Measurements from ENCODE around the gene THADA. TPM values are rescaled to one million over a fixed set of nuclear protein-coding genes. Genes with fewer than 3 reads are reported as not detected.

The THADA gene
- total RNA-seq, 1 donor from 2014 or later, result 51.4 TPM

GRCh38 chr2:43475137-43475846 lies 120.5 kb downstream of the THADA start:
- TF ChIP-seq CTCF (IDR thresholded peaks at IDR 0.05), result no peak
- POLR2A ChIA-PET, result interaction anchor here (0.5 kb wide), 1 partner anchor 239 kb away, joined by 3 read pairs; no protein-coding TSS in a partner anchor

GRCh38 chr2:43474273-43474672 lies 121.6 kb downstream of the THADA start:
- CTCF ChIA-PET, result interaction anchor here (2.8 kb wide), 1 partner anchor 10 kb away, joined by 9 read pairs; no protein-coding TSS in a partner anchor
- intact Hi-C loops (cut with micrococcal nuclease), result no loop called here
- Mint-ChIP-seq H3K4me1 (no peaks in the 10 kb centered on the region), H3K36me3 (ENCODE audit: low read depth) (peaks cover 37% of the 10 kb centered on the region), H3K4me3 (no peak overlapping the region), H3K27me3 (no peaks in the 10 kb centered on the region), H3K27ac (no peak overlapping the region), H3K9me3 (no peaks in the 10 kb centered on the region)
- no peak for TF ChIP-seq CTCF (IDR thresholded peaks at IDR 0.05)
- POLR2A ChIA-PET, result no interaction called here
- DNase-seq, result no peak
- no peak for ATAC-seq (ENCODE audit: low read depth)

More at GRCh38 chr2:43475137-43475846, 120.5 kb downstream of the THADA start:
- no peaks in the 10 kb centered on the region for H3K4me1 Mint-ChIP-seq
- peaks cover 44% of the 10 kb centered on the region for H3K36me3 Mint-ChIP-seq (ENCODE audit: low read depth)
- no peak overlapping the region for H3K4me3 Mint-ChIP-seq
- no peaks in the 10 kb centered on the region for H3K27me3 Mint-ChIP-seq
- DNase-seq (no peak), ATAC-seq (ENCODE audit: low read depth) (no peak)
- no peaks in the 10 kb centered on the region for H3K9me3 Mint-ChIP-seq
- CTCF ChIA-PET, result interaction anchor here (1.0 to 1.8 kb wide), 2 partner anchors 9 to 11 kb away, joined by 4 to 5 read pairs; no protein-coding TSS in a partner anchor
- intact Hi-C loops (cut with micrococcal nuclease), result no loop called here
- no peak overlapping the region for H3K27ac Mint-ChIP-seq

- no peak overlapping the region for H3K27ac Mint-ChIP-seq
Observed at GRCh38 chr2:43473767-43474166, 122.1 kb downstream of the THADA start.

GRCh38 chr2:43472527-43473194 lies 123.2 kb downstream of the THADA start:
- no peak for DNase-seq
- no peaks in the 10 kb centered on the region for H3K27me3 Mint-ChIP-seq
- no peaks in the 10 kb centered on the region for H3K9me3 Mint-ChIP-seq
- intact Hi-C loops (cut with micrococcal nuclease), result no loop called here
- TF ChIP-seq CTCF (IDR thresholded peaks at IDR 0.05), result no peak
- no peak overlapping the region for H3K4me3 Mint-ChIP-seq
- ChIA-PET CTCF (interaction anchor here (2.8 kb wide), 1 partner anchor 12 kb away, joined by 9 read pairs; no protein-coding TSS in a partner anchor), POLR2A (no interaction called here)
- H3K36me3 Mint-ChIP-seq (ENCODE audit: low read depth), result peaks cover 39% of the 10 kb centered on the region
- no peak overlapping the region for H3K27ac Mint-ChIP-seq
- ATAC-seq (ENCODE audit: low read depth), result no peak
- H3K4me1 Mint-ChIP-seq, result no peaks in the 10 kb centered on the region

More at GRCh38 chr2:43473767-43474166, 122.1 kb downstream of the THADA start:
- no peaks in the 10 kb centered on the region for H3K4me1 Mint-ChIP-seq
- POLR2A ChIA-PET, result no interaction called here
- no peak overlapping the region for H3K4me3 Mint-ChIP-seq
- H3K27me3 Mint-ChIP-seq, result no peaks in the 10 kb centered on the region
- peaks cover 42% of the 10 kb centered on the region for H3K36me3 Mint-ChIP-seq (ENCODE audit: low read depth)
- H3K9me3 Mint-ChIP-seq, result no peaks in the 10 kb centered on the region
- DNase-seq (no peak), ATAC-seq (ENCODE audit: low read depth) (no peak)
- CTCF ChIA-PET, result interaction anchor here (2.8 kb wide), 1 partner anchor 11 kb away, joined by 9 read pairs; no protein-coding TSS in a partner anchor
- intact Hi-C loops (cut with micrococcal nuclease), result no loop called here
- no peak for TF ChIP-seq CTCF (IDR thresholded peaks at IDR 0.05)

DNA sequence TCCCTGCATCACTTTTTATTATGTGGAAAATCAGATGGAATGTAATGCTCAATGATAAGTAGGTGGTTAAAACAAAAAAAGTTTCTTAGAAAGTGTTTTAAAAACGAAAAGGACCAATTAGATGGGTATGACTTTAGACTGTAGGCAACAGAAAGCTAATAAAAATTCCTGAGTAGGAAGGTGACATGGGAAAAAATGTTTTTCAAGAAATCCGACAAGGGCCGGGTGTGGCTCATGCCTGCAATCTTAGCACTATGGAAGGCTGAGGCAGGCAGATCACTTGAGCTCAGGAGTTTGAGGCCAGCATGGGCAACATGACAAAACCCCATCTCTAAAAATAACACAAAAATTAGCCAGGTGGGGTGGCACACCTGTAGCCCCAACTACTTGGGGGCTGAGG lies 126.1 kb downstream of the THADA start:
- POLR2A ChIA-PET, result no interaction called here
- no peak for DNase-seq
- no peak for ATAC-seq (ENCODE audit: low read depth)
- intact Hi-C loops (cut with micrococcal nuclease), result no loop called here
- peaks cover 46% of the 10 kb centered on the region for H3K36me3 Mint-ChIP-seq (ENCODE audit: low read depth)
- no peaks in the 10 kb centered on the region for H3K9me3 Mint-ChIP-seq
- no peak for TF ChIP-seq CTCF (IDR thresholded peaks at IDR 0.05)
- H3K27ac Mint-ChIP-seq, result no peak overlapping the region
- H3K4me1 Mint-ChIP-seq, result no peaks in the 10 kb centered on the region
- CTCF ChIA-PET, result no interaction called here
- H3K4me3 Mint-ChIP-seq, result no peak overlapping the region
- no peaks in the 10 kb centered on the region for H3K27me3 Mint-ChIP-seq

Measured in activated B cell treated with CpG ODN at 0.5 μM for 24 hours (primary cell).